Measurements from ENCODE around the gene NMUR1. TPM values are rescaled to one million over a fixed set of nuclear protein-coding genes. Genes with fewer than 3 reads are reported as not detected.

The NMUR1 gene
- polyA plus RNA-seq, 1 of the 3 experiments (the other 2 are of a cell fraction) = not detected

GRCh38 chr2:231557571-231558217, 27.4 kb upstream of the NMUR1 start:
- TF ChIP-seq NFIC (IDR thresholded peaks at IDR 0.05; ENCODE audit: borderline replicate concordance) (no peak), YY1 (IDR thresholded peaks at IDR 0.05; ENCODE audit: low read depth) (no peak), EP300 (IDR thresholded peaks at IDR 0.05; ENCODE audit: borderline replicate concordance in 1 of 2, low read depth in 1 of 2, low read length in 1 of 2) (no peak), RAD21 (IDR thresholded peaks at IDR 0.05; ENCODE audit: low read length) (peak; percentile 85), FOXM1 (IDR thresholded peaks at IDR 0.05; ENCODE audit: low read depth) (no peak), MXI1 (IDR thresholded peaks at IDR 0.05; ENCODE audit: low read depth, low read length) (no peak), SIN3A (IDR thresholded peaks at IDR 0.05; ENCODE audit: borderline replicate concordance, low read depth, low read length) (no peak), USF1 (IDR thresholded peaks at IDR 0.05; ENCODE audit: borderline replicate concordance, low read depth) (no peak), SMC3 (IDR thresholded peaks at IDR 0.05; ENCODE audit: low read depth, low read length) (peak; percentile 63), IRF3 (IDR thresholded peaks at IDR 0.05; ENCODE audit: low read depth, low read length) (no peak), MAX (IDR thresholded peaks at IDR 0.05; ENCODE audit: low read depth) (no peak), CTCF (IDR thresholded peaks at IDR 0.05) (peak; percentile 64), FOSL2 (IDR thresholded peaks at IDR 0.05; ENCODE audit: borderline replicate concordance, low read depth) (no peak), GABPA (IDR thresholded peaks at IDR 0.05; ENCODE audit: low read depth) (no peak), ELF1 (IDR thresholded peaks at IDR 0.05) (no peak)
- H3K9ac ChIP-seq = no peak overlapping the region
- H3K4me1 ChIP-seq (ENCODE audit: control insufficient read depth in 1 of 2, insufficient read depth in 2 of 2, low read depth in 1 of 2, low read length in 1 of 2) = no peaks in the 10 kb centered on the region
- no peaks in the 10 kb centered on the region for H4K20me1 ChIP-seq (ENCODE audit: insufficient read depth)
- 62% methylated on average over 10 of the region's 11 CpGs for WGBS (ENCODE audit: low lambda C conversion rate)
- CTCF ChIA-PET = interaction anchor here (0.6 to 6.6 kb wide), 29 partner anchors 8 to 156 kb away, joined by 3 to 50 read pairs (median 5); no protein-coding TSS in a partner anchor
- H3K4me2 ChIP-seq = no peak overlapping the region
- peak; percentile 79 for DNase-seq
- peak overlapping the region; percentile 70; the same call in 1 of the 2 replicates for H2AFZ ChIP-seq (ENCODE audit: low read depth)
- no peaks in the 10 kb centered on the region for H3K36me3 ChIP-seq (replicated peaks in 1 of 2; ENCODE audit: control insufficient read depth in 1 of 2, insufficient read depth in 2 of 2, low read length in 1 of 2)
- no peak overlapping the region for H3K27ac ChIP-seq (ENCODE audit: low read depth in 2 of 2, low read length in 1 of 2)
- no peaks in the 10 kb centered on the region for H3K79me2 ChIP-seq (ENCODE audit: insufficient read depth)
- POLR2A ChIA-PET = no interaction called here
- H3F3A ChIP-seq (replicated peaks; ENCODE audit: insufficient read depth) = no peaks in the 10 kb centered on the region
- H3K9me3 ChIP-seq = 0 out of 2 replicates have a peak, but pooled peaks cover 6% of the 10 kb centered on the region
- no peak overlapping the region for H3K4me3 ChIP-seq (ENCODE audit: low read depth in 2 of 2, low read length in 1 of 2)
- no peaks in the 10 kb centered on the region for H3K27me3 ChIP-seq (ENCODE audit: insufficient read depth)
- H3K9me2 ChIP-seq = no peaks in the 10 kb centered on the region

All from SK-N-SH (cell line).